HepG2 (cell line): ENCODE results near the gene AQP7. TPM values are rescaled to one million over a fixed set of nuclear protein-coding genes. Genes with fewer than 3 reads are reported as not detected.
"Not testable (repeated sequence)": the region's sequence is repeated elsewhere in the genome, so short reads cannot be mapped to it uniquely, and the experiment has no call there.

Experiments
- ATAC-seq: fragments of 200-7000 bp; cut with Tn5 transposase; 3 replicates; pipeline ENCODE4 v1.9.1; 2020; ENCODE audit warnings: mild to moderate bottlenecking, moderate library complexity
- BruUV-seq: library from RNA; stranded (reverse); fragments of 400-500 nt; replicated peaks from 2 replicates; lab custom pipeline; 2021; lab: Mats Ljungman, UMichigan
- CTCF ChIA-PET: fragments of 300-600 bp; formaldehyde crosslinking; extraction: SDS; loops from one replicate; lab custom pipeline; 2021; ENCODE audit warnings: low total read pairs, inconsistent platforms, low intra/inter-chr PET ratio; lab: Yijun Ruan, JAX
- POLR2A ChIA-PET: fragments of 350-600 bp; sonication (Branson Sonifier 250); formaldehyde crosslinking; loops from one replicate; lab custom pipeline; 2020; ENCODE audit warnings: antibody characterized with exemption, inconsistent platforms; lab: Yijun Ruan, JAX
- DNase-seq: peaks from one replicate; pipeline ENCODE4 v3.0.0-alpha.2; 2015; ENCODE audit warnings: low spot score
- FAIRE-seq: peaks from 3 replicates; lab custom pipeline; 2011; peaks lifted over from hg19 to GRCh38; lab: Jason Lieb, UNC
- H2AFZ ChIP-seq: one replicate; pipeline ENCODE4 v1.6.1; 2011; ENCODE audit warnings: low read length, inconsistent platforms
- H3K27ac ChIP-seq: fragments of 300-600 bp; 3 replicates; pipeline ENCODE4 v1.8.0; 2011; ENCODE audit warnings: mixed run types, mild to moderate bottlenecking, mixed read lengths, low read length, inconsistent platforms; ENCODE audit not compliant: insufficient read depth; ENCODE audit errors: extremely low read length
- H3K27me3 ChIP-seq, 2 experiments: fragments of 200-600 bp in 1 of 2; 2 replicates in 1 of 2; 3 replicates in 1 of 2; pipeline versions ENCODE4 v1.6.0 to v1.8.0; 2011; ENCODE audit warnings: low read length in 2 of 2, mild to moderate bottlenecking in 2 of 2, moderate library complexity in 2 of 2, inconsistent platforms in 1 of 2; ENCODE audit not compliant: insufficient read depth in 2 of 2, control insufficient read depth in 1 of 2
- H3K36me3 ChIP-seq, 2 experiments: fragments of 200-600 bp in 1 of 2; replicated peaks in 1 of 2; 2 replicates in 1 of 2; 3 replicates in 1 of 2; pipeline versions ENCODE4 v1.5.1 to v1.8.0; 2011; ENCODE audit warnings: low read length in 2 of 2, inconsistent platforms in 1 of 2; ENCODE audit not compliant: insufficient read depth in 2 of 2, control insufficient read depth in 1 of 2
- H3K4me1 ChIP-seq: 2 replicates; pipeline ENCODE4 v1.5.1; 2012; ENCODE audit warnings: low read length, inconsistent platforms; ENCODE audit not compliant: insufficient read depth
- H3K4me2 ChIP-seq: 2 replicates; pipeline ENCODE4 v1.6.0; 2011; ENCODE audit warnings: low read depth, low read length, inconsistent platforms
- H3K4me3 ChIP-seq, 3 experiments: fragments of 200-600 bp in 1 of 3; sonication (generic), shearing (Covaris generic) in 1 of 3; replicated peaks in 1 of 3; 2 replicates each; pipeline ENCODE4 v1.5.1; 2011 to 2016; ENCODE audit warnings: low read length in 3 of 3, inconsistent platforms in 2 of 3, low read depth in 2 of 3, mild to moderate bottlenecking in 2 of 3, control low read depth in 1 of 3, mixed read lengths in 1 of 3; ENCODE audit not compliant: insufficient read depth in 1 of 3
- H3K79me2 ChIP-seq: one replicate; pipeline ENCODE4 v1.6.1; 2011; ENCODE audit warnings: low read length, inconsistent platforms; ENCODE audit not compliant: insufficient read depth
- H3K9ac ChIP-seq: 2 replicates; pipeline ENCODE4 v1.6.0; 2011; ENCODE audit warnings: mild to moderate bottlenecking, low read depth, low read length, inconsistent platforms; ENCODE audit not compliant: insufficient read depth
- H3K9me3 ChIP-seq: 2 replicates; pipeline ENCODE4 v1.5.1; 2012; ENCODE audit warnings: mild to moderate bottlenecking, low read length
- H4K20me1 ChIP-seq: 2 replicates; pipeline ENCODE4 v1.6.0; 2011; ENCODE audit warnings: inconsistent platforms, mild to moderate bottlenecking, low read length, moderate library complexity; ENCODE audit not compliant: insufficient read depth
- GABPB1 ChIP-seq: IDR thresholded peaks from 2 replicates; pipeline ENCODE4 v1.6.1; 2016; ENCODE audit warnings: mild to moderate bottlenecking, missing genetic modification reagents, moderate library complexity, missing compliant biosample characterization
- WGBS: methylation state at CpG from one replicate; pipeline ENCODE4 v1.1.6; 2017; ENCODE audit warnings: low lambda C conversion rate; 5-methylcytosine and 5-hydroxymethylcytosine counted together
- in situ Hi-C: cut with HindIII; loops from 2 replicates; pipeline ENCODE4 v1.10.0; 2017; ENCODE audit warnings: low pct_unique_long_range_greater_than_20kb; ENCODE audit not compliant: extremely low pct_ligation_motif_present
- intact Hi-C: fragments of 100-400 bp; cut with micrococcal nuclease; formaldehyde crosslinking; loops from one replicate; pipeline ENCODE4 v1.10.0; 2022; ENCODE audit not compliant: unreplicated experiment
- polyA plus RNA-seq, 8 experiments: library from polyadenylated mRNA; depleted of rRNA in 3 of 8; stranded (reverse) in 7 of 8; unstranded in 1 of 8; fragments of >200 nt; fragmentation: Illumina TruSeq in 4 of 8; extraction: Trizol in 4 of 8; gene quantifications; 2 replicates each; pipeline versions ENCODE4 v1.2.1 to v1.2.3, GENCODE V29; 2011 to 2016; ENCODE audit warnings: low read depth in 4 of 8, missing spikeins in 1 of 8, mixed read lengths in 1 of 8; ENCODE audit not compliant: insufficient read depth in 1 of 8
- total RNA-seq, 5 experiments: library from RNA; depleted of rRNA; stranded (reverse); fragments of >200 nt; fragmentation: Illumina TruSeq; extraction: Trizol; gene quantifications; 2 replicates each; pipeline ENCODE4 v1.2.3, GENCODE V29; 2016; ENCODE audit warnings: low read depth in 1 of 5
- TF ChIP-seq, protein P1 (sequence below): sonication (generic); formaldehyde crosslinking; IDR thresholded peaks from 2 replicates; pipeline ENCODE4 v1.4.0; 2020; ENCODE audit warnings: missing genetic modification reagents
- TF ChIP-seq, protein P2 (sequence below): sonication (generic); formaldehyde crosslinking; IDR thresholded peaks from 2 replicates; pipeline ENCODE4 v1.5.1; 2020; ENCODE audit warnings: mild to moderate bottlenecking, missing genetic modification reagents, moderate library complexity

The AQP7 gene
- total and polyA plus RNA-seq, 2 of the 13 experiments (the other 11 are each of a cell fraction or from before 2014, with no cell fraction given), result 1.9 to 2.1 TPM

DNA sequence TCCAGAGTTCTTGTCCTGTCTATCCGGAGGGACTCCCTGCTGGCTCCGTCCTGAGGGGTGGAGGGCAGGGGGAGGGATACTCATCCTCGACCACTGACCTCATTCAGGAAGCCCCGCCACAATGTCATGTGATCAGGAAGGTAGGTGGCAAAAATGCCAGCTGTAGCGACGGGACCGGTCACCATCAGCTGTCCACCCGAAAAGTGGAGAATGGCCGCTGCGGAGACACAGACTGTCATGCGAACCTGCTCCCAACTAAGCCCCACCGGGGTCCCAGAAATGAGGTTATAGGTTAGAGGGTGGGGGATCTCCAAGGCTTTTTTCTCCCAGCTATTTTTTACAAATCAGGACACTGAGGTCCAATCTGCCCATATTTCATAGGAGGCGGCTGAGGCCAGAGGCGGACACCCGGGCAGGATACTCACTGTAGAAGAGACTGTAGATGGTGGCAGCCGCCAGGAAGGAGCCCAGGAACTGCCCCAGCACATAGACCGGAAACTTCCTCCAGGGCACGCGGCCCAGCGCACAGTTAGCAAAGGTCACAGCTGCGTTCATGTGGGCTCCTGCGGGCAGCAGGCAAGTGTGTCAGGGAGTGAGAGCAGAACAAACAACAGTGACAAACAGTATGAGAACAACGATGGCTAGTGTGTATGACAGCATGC is 16.3 kb downstream of the AQP7 start:
- 0 out of 2 replicates have a peak, but pooled peaks have one; percentile 14 for TF ChIP-seq GABPB1 (CRISPR knock-in tag)
- TF ChIP-seq, protein P1, sequence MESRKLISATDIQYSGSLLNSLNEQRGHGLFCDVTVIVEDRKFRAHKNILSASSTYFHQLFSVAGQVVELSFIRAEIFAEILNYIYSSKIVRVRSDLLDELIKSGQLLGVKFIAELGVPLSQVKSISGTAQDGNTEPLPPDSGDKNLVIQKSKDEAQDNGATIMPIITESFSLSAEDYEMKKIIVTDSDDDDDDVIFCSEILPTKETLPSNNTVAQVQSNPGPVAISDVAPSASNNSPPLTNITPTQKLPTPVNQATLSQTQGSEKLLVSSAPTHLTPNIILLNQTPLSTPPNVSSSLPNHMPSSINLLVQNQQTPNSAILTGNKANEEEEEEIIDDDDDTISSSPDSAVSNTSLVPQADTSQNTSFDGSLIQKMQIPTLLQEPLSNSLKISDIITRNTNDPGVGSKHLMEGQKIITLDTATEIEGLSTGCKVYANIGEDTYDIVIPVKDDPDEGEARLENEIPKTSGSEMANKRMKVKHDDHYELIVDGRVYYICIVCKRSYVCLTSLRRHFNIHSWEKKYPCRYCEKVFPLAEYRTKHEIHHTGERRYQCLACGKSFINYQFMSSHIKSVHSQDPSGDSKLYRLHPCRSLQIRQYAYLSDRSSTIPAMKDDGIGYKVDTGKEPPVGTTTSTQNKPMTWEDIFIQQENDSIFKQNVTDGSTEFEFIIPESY (CRISPR knock-in tag), result peak; percentile 85
- TF ChIP-seq, protein P2, sequence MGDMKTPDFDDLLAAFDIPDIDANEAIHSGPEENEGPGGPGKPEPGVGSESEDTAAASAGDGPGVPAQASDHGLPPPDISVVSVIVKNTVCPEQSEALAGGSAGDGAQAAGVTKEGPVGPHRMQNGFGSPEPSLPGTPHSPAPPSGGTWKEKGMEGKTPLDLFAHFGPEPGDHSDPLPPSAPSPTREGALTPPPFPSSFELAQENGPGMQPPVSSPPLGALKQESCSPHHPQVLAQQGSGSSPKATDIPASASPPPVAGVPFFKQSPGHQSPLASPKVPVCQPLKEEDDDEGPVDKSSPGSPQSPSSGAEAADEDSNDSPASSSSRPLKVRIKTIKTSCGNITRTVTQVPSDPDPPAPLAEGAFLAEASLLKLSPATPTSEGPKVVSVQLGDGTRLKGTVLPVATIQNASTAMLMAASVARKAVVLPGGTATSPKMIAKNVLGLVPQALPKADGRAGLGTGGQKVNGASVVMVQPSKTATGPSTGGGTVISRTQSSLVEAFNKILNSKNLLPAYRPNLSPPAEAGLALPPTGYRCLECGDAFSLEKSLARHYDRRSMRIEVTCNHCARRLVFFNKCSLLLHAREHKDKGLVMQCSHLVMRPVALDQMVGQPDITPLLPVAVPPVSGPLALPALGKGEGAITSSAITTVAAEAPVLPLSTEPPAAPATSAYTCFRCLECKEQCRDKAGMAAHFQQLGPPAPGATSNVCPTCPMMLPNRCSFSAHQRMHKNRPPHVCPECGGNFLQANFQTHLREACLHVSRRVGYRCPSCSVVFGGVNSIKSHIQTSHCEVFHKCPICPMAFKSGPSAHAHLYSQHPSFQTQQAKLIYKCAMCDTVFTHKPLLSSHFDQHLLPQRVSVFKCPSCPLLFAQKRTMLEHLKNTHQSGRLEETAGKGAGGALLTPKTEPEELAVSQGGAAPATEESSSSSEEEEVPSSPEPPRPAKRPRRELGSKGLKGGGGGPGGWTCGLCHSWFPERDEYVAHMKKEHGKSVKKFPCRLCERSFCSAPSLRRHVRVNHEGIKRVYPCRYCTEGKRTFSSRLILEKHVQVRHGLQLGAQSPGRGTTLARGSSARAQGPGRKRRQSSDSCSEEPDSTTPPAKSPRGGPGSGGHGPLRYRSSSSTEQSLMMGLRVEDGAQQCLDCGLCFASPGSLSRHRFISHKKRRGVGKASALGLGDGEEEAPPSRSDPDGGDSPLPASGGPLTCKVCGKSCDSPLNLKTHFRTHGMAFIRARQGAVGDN (CRISPR knock-in tag), result 0 out of 2 replicates have a peak, but pooled peaks have one; percentile 20
- TF ChIP-seq, all 625 proteins: peak for 3; not testable (repeated sequence) for 622

DNA sequence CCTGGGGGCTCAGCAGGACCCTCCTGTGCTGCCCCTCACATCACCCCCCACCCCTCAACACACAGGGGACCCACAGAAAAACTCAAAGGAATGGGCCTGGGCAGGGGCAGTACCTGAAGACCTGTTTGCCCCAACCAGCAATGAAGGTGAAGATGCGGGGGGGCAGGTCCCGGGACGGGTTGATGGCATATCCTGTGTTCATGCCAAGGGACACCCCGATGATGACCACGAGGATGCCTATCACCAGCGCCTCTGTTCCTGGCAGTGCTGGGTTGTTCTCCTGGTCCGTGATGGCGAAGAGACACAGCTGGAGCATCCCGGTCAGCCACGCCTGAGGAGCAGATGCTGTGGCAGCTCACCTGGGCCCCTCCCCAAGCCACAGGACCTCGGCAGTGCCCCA is 16.8 kb downstream of the AQP7 start:
- BruUV-seq, H3K4me2 ChIP-seq: not testable (repeated sequence)

More for the DNA sequence above, 16.3 kb downstream of the AQP7 start:
- H3K79me2 ChIP-seq, CTCF ChIA-PET, H3K9ac ChIP-seq, FAIRE-seq, H3K9me3 ChIP-seq, in situ Hi-C loops, H3K27ac ChIP-seq, POLR2A ChIA-PET, intact Hi-C loops, H3K27me3 ChIP-seq, H2AFZ ChIP-seq, H3K4me3 ChIP-seq, ATAC-seq, H3K4me2 ChIP-seq, BruUV-seq, H4K20me1 ChIP-seq, DNase-seq, H3K36me3 ChIP-seq: not testable (repeated sequence)
- WGBS, result 93% methylated on average over 14 of the region's 23 CpGs
- H3K4me1 ChIP-seq, result peaks cover 23% of the 10 kb centered on the region

DNA sequence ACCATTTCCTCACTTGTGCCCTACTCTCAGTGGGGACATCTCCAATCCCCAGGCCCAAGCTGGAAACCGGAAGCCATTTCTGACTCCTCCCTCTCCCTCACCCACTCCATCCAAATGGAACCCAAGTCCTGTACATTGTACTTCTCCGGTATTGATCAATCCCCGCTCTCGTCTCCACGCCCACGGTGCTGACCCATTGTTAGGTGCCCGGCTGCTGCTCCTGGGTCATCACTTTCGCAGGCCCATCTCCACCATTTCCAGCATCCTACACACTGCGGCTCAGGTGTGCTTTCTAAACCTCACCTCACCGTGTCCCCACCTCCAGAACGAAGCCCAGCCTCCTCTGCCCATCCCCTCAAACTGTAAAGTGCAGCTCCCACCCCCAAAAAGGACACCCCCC is 19.0 kb downstream of the AQP7 start:
- H3K9ac ChIP-seq, H3K4me3 ChIP-seq, POLR2A ChIA-PET, H3K27me3 ChIP-seq, BruUV-seq, FAIRE-seq, H3K27ac ChIP-seq, H4K20me1 ChIP-seq, DNase-seq, H3K79me2 ChIP-seq, H3K9me3 ChIP-seq, in situ Hi-C loops, H2AFZ ChIP-seq, intact Hi-C loops, H3K36me3 ChIP-seq, ATAC-seq, CTCF ChIA-PET, H3K4me2 ChIP-seq: not testable (repeated sequence)
- WGBS, result 76% methylated on average over 11 of the region's 11 CpGs
- H3K4me1 ChIP-seq, result peaks cover 29% of the 10 kb centered on the region

More for the DNA sequence above, 16.8 kb downstream of the AQP7 start:
- H3K27ac ChIP-seq, ATAC-seq, H3K4me3 ChIP-seq, H3K9me3 ChIP-seq, DNase-seq, POLR2A ChIA-PET, H3K36me3 ChIP-seq, H2AFZ ChIP-seq, H4K20me1 ChIP-seq, FAIRE-seq, in situ Hi-C loops, H3K79me2 ChIP-seq, H3K9ac ChIP-seq, intact Hi-C loops, H3K27me3 ChIP-seq, CTCF ChIA-PET: not testable (repeated sequence)
- 95% methylated on average over 4 of the region's 11 CpGs for WGBS
- H3K4me1 ChIP-seq, result peaks cover 24% of the 10 kb centered on the region
